ENCODE results near the gene PKNOX2. TPM values are rescaled to one million over a fixed set of nuclear protein-coding genes. Genes with fewer than 3 reads are reported as not detected.

The PKNOX2 gene
- total RNA-seq, 1 donor: under 0.01 TPM

GRCh38 chr11:125202362-125202880 is 37.9 kb downstream of the PKNOX2 start:
- Histone ChIP-seq H2AFZ (ENCODE audit: low read length) (no peak overlapping the region), H3K4me3 (ENCODE audit: insufficient read depth, low read length) (no peak overlapping the region), H4K20me1 (ENCODE audit: insufficient read depth, low read length) (no peaks in the 10 kb centered on the region), H3K9me3 (ENCODE audit: low read depth, low read length) (no peaks in the 10 kb centered on the region), H3K4me2 (ENCODE audit: insufficient read depth, low read length) (no peak overlapping the region), H3K4me1 (ENCODE audit: insufficient read depth, low read length) (no peaks in the 10 kb centered on the region), H3K36me3 (ENCODE audit: insufficient read depth, low read length) (no peaks in the 10 kb centered on the region), H3K27me3 (ENCODE audit: insufficient read depth, low read length) (no peaks in the 10 kb centered on the region), H3K79me2 (ENCODE audit: insufficient read depth, low read length) (no peaks in the 10 kb centered on the region), H3K27ac (ENCODE audit: low read depth, low read length) (no peak overlapping the region)
- no peak for DNase-seq (ENCODE audit: insufficient read length, low spot score, missing footprints)
- no peak for TF ChIP-seq CTCF (IDR thresholded peaks at IDR 0.05; ENCODE audit: extremely low read depth, low read depth, low read length)

- no peaks in the 10 kb centered on the region for H3K4me1 ChIP-seq (ENCODE audit: insufficient read depth, low read length)
- H3K36me3 ChIP-seq (ENCODE audit: insufficient read depth, low read length): no peaks in the 10 kb centered on the region
- H3K27me3 ChIP-seq (ENCODE audit: insufficient read depth, low read length): no peaks in the 10 kb centered on the region
- H4K20me1 ChIP-seq (ENCODE audit: insufficient read depth, low read length): no peaks in the 10 kb centered on the region
- H3K27ac ChIP-seq (ENCODE audit: low read depth, low read length): no peak overlapping the region
- no peak overlapping the region for H2AFZ ChIP-seq (ENCODE audit: low read length)
- DNase-seq (ENCODE audit: insufficient read length, low spot score, missing footprints): no peak
- no peak overlapping the region for H3K4me2 ChIP-seq (ENCODE audit: insufficient read depth, low read length)
- TF ChIP-seq CTCF (IDR thresholded peaks at IDR 0.05; ENCODE audit: extremely low read depth, low read depth, low read length): no peak
- no peaks in the 10 kb centered on the region for H3K79me2 ChIP-seq (ENCODE audit: insufficient read depth, low read length)
- no peak overlapping the region for H3K4me3 ChIP-seq (ENCODE audit: insufficient read depth, low read length)
- H3K9me3 ChIP-seq (ENCODE audit: low read depth, low read length): no peaks in the 10 kb centered on the region
Observed at GRCh38 chr11:125202977-125203376, 38.4 kb downstream of the PKNOX2 start.

- Histone ChIP-seq H3K79me2 (ENCODE audit: insufficient read depth, low read length) (no peaks in the 10 kb centered on the region), H3K4me3 (ENCODE audit: insufficient read depth, low read length) (no peak overlapping the region), H3K27me3 (ENCODE audit: insufficient read depth, low read length) (no peaks in the 10 kb centered on the region), H3K36me3 (ENCODE audit: insufficient read depth, low read length) (no peaks in the 10 kb centered on the region), H4K20me1 (ENCODE audit: insufficient read depth, low read length) (no peaks in the 10 kb centered on the region), H2AFZ (ENCODE audit: low read length) (no peak overlapping the region), H3K9me3 (ENCODE audit: low read depth, low read length) (no peaks in the 10 kb centered on the region), H3K27ac (ENCODE audit: low read depth, low read length) (no peak overlapping the region), H3K4me2 (ENCODE audit: insufficient read depth, low read length) (no peak overlapping the region), H3K4me1 (ENCODE audit: insufficient read depth, low read length) (no peaks in the 10 kb centered on the region)
- no peak for TF ChIP-seq CTCF (IDR thresholded peaks at IDR 0.05; ENCODE audit: extremely low read depth, low read depth, low read length)
- DNase-seq (ENCODE audit: insufficient read length, low spot score, missing footprints): peak; percentile 90
Observed at GRCh38 chr11:125207866-125208425, 43.4 kb downstream of the PKNOX2 start.

GRCh38 chr11:125210066-125210465 is 45.5 kb downstream of the PKNOX2 start:
- Histone ChIP-seq H3K4me1 (ENCODE audit: insufficient read depth, low read length) (no peaks in the 10 kb centered on the region), H3K27ac (ENCODE audit: low read depth, low read length) (no peak overlapping the region), H4K20me1 (ENCODE audit: insufficient read depth, low read length) (no peaks in the 10 kb centered on the region)

More at GRCh38 chr11:125210066-125210465, 45.5 kb downstream of the PKNOX2 start:
- H3K27me3 ChIP-seq (ENCODE audit: insufficient read depth, low read length): peaks cover 6% of the 10 kb centered on the region
- no peaks in the 10 kb centered on the region for H3K9me3 ChIP-seq (ENCODE audit: low read depth, low read length)
- no peaks in the 10 kb centered on the region for H3K79me2 ChIP-seq (ENCODE audit: insufficient read depth, low read length)
- no peak for DNase-seq (ENCODE audit: insufficient read length, low spot score, missing footprints)
- H3K4me2 ChIP-seq (ENCODE audit: insufficient read depth, low read length): no peak overlapping the region
- H3K36me3 ChIP-seq (ENCODE audit: insufficient read depth, low read length): no peaks in the 10 kb centered on the region
- TF ChIP-seq CTCF (IDR thresholded peaks at IDR 0.05; ENCODE audit: extremely low read depth, low read depth, low read length): no peak
- no peak overlapping the region for H2AFZ ChIP-seq (ENCODE audit: low read length)
- H3K4me3 ChIP-seq (ENCODE audit: insufficient read depth, low read length): no peak overlapping the region

Data from osteoblast (primary cell).